A673 (cell line): ENCODE data around the gene TBL1X. TPM values are rescaled to one million over a fixed set of nuclear protein-coding genes. Genes with fewer than 3 reads are reported as not detected.

Experiments
- BruUV-seq: library from RNA; stranded (reverse); fragments of 400-500 nt; replicated peaks from 2 replicates; lab custom pipeline; 2021; lab: Mats Ljungman, UMichigan
- CTCF ChIA-PET: fragments of 300-600 bp; sonication (Branson Sonifier 250); formaldehyde crosslinking; loops from one replicate; lab custom pipeline; 2022; ENCODE audit warnings: antibody characterized with exemption; lab: Charles Lee
- POLR2A ChIA-PET: fragments of 300-600 bp; sonication (Branson Sonifier 250); formaldehyde crosslinking; loops from one replicate; lab custom pipeline; 2022; ENCODE audit warnings: antibody characterized with exemption; ENCODE audit not compliant: low non-redundant PET; lab: Charles Lee
- DNase-seq: peaks from one replicate; pipeline ENCODE4 v3.0.0-alpha.2; 2015; ENCODE audit warnings: low spot score
- H3K27ac ChIP-seq: fragments of 200-600 bp; sonication (generic); 2 replicates; pipeline ENCODE4 v1.5.1; 2016; ENCODE audit warnings: mixed run types, low read depth, mild to moderate bottlenecking, mixed read lengths, antibody characterized with exemption, low read length; ENCODE audit not compliant: poor library complexity, severe bottlenecking
- H3K27me3 ChIP-seq: fragments of 200-600 bp; sonication (generic); replicated peaks from 2 replicates; pipeline ENCODE4 v1.6.1; 2017; ENCODE audit warnings: mixed run types, low read depth, mild to moderate bottlenecking, mixed read lengths, antibody characterized with exemption, low read length; ENCODE audit not compliant: insufficient read depth, poor library complexity
- H3K36me3 ChIP-seq: fragments of 200-600 bp; sonication (generic); 2 replicates; pipeline ENCODE4 v1.6.1; 2016; ENCODE audit warnings: mixed run types, mild to moderate bottlenecking, mixed read lengths, antibody characterized with exemption, low read length; ENCODE audit not compliant: insufficient read depth, poor library complexity, severe bottlenecking
- H3K4me1 ChIP-seq: fragments of 200-600 bp; sonication (generic); 2 replicates; pipeline ENCODE4 v1.6.1; 2017; ENCODE audit warnings: mixed run types, mild to moderate bottlenecking, mixed read lengths, antibody characterized with exemption, low read length; ENCODE audit not compliant: insufficient read depth, poor library complexity, severe bottlenecking
- H3K4me3 ChIP-seq: fragments of 200-600 bp; sonication (generic); 2 replicates; pipeline ENCODE4 v1.5.1; 2016; ENCODE audit warnings: low read depth, mixed run types, mild to moderate bottlenecking, mixed read lengths, low read length; ENCODE audit not compliant: poor library complexity, severe bottlenecking
- H3K9me3 ChIP-seq: fragments of 200-600 bp; sonication (generic); 2 replicates; pipeline ENCODE4 v1.6.1; 2016; ENCODE audit warnings: mixed run types, low read depth, mild to moderate bottlenecking, mixed read lengths, antibody characterized with exemption, low read length; ENCODE audit not compliant: poor library complexity, severe bottlenecking
- EZH2 ChIP-seq: fragments of 200-600 bp; sonication (generic); IDR thresholded peaks from 2 replicates; pipeline ENCODE4 v1.6.1; 2017; ENCODE audit warnings: borderline replicate concordance, low read depth, mild to moderate bottlenecking, mixed read lengths, antibody characterized with exemption, low read length; ENCODE audit not compliant: poor library complexity, severe bottlenecking
- intact Hi-C: fragments of 100-400 bp; cut with micrococcal nuclease; formaldehyde crosslinking; loops from one replicate; pipeline ENCODE4 v1.10.0; 2022; ENCODE audit not compliant: unreplicated experiment
- total RNA-seq: library from RNA; stranded (reverse); gene quantifications from 2 replicates; pipeline ENCODE4 v1.2.3, GENCODE V29; 2021
- TF ChIP-seq, protein P1 (sequence below): fragments of 300-800, 200-600 bp; sonication (generic); conservative IDR thresholded peaks from 2 replicates; pipeline ENCODE4 v1.5.1; 2017; ENCODE audit warnings: low read depth, mild to moderate bottlenecking, antibody characterized with exemption, low read length, moderate library complexity, mixed read lengths

TBL1X gene
- total RNA-seq, 1 experiment from 2014 or later: 26.9 TPM

DNA sequence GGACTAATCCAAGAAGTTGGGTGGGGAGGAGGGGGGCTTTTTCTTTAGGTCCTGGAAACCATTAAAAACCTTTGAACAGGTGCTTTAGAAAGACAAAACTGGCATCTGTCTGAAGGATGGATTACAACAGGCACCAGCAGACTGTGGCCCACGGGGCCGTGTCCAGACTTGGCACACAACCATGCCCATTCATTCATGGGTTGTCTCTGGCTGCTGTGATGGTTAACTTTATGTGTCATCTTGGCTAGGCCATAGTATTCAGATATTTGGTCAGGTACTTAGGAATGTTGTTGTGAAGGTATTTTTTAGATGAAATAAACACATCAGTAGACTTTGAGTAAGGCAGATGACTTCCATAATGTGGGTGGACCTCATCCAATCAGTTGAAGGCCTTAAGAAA, 45.5 kb downstream of the TBL1X start:
- no peak overlapping the region for H3K27ac ChIP-seq
- no peaks in the 10 kb centered on the region for H3K4me1 ChIP-seq
- no peaks in the 10 kb centered on the region for H3K27me3 ChIP-seq
- no peak overlapping the region for H3K4me3 ChIP-seq
- H3K36me3 ChIP-seq: no peaks in the 10 kb centered on the region
- BruUV-seq: no TSS peak
- H3K9me3 ChIP-seq: no peaks in the 10 kb centered on the region
- no peak for TF ChIP-seq EZH2
- TF ChIP-seq, protein P1, sequence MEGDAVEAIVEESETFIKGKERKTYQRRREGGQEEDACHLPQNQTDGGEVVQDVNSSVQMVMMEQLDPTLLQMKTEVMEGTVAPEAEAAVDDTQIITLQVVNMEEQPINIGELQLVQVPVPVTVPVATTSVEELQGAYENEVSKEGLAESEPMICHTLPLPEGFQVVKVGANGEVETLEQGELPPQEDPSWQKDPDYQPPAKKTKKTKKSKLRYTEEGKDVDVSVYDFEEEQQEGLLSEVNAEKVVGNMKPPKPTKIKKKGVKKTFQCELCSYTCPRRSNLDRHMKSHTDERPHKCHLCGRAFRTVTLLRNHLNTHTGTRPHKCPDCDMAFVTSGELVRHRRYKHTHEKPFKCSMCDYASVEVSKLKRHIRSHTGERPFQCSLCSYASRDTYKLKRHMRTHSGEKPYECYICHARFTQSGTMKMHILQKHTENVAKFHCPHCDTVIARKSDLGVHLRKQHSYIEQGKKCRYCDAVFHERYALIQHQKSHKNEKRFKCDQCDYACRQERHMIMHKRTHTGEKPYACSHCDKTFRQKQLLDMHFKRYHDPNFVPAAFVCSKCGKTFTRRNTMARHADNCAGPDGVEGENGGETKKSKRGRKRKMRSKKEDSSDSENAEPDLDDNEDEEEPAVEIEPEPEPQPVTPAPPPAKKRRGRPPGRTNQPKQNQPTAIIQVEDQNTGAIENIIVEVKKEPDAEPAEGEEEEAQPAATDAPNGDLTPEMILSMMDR: no peak
- no peak for DNase-seq
- POLR2A ChIA-PET: no interaction called here
- CTCF ChIA-PET: no interaction called here
- intact Hi-C loops: no loop called here

DNA sequence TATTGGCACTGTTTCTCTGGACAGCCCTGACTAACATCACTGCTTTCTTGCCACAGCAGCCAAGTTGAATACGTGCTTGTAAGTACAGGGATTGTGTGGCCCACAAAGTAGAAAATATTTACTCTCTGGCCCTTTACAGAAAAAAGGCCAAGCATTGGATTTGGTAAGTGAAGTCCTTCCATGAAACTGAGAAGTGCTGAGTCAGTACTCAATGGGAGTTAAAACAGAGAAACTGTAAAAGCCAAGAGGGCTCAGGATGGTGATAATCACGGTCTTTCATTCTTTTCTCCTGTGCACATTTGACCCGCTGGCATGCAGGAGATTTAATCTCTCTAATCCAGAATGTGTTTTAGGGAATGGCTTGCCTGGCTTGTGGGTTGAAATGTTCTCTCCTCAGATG, 46.1 kb downstream of the TBL1X start:
- intact Hi-C loops: no loop called here
- ChIA-PET CTCF (no interaction called here), POLR2A (no interaction called here)
- H3K36me3 ChIP-seq: no peaks in the 10 kb centered on the region
- BruUV-seq: no TSS peak
- no peak overlapping the region for H3K4me3 ChIP-seq
- DNase-seq: no peak
- H3K4me1 ChIP-seq: no peaks in the 10 kb centered on the region
- no peaks in the 10 kb centered on the region for H3K27me3 ChIP-seq
- TF ChIP-seq, protein P1: no peak
- TF ChIP-seq EZH2: no peak
- no peak overlapping the region for H3K27ac ChIP-seq
- no peaks in the 10 kb centered on the region for H3K9me3 ChIP-seq

DNA sequence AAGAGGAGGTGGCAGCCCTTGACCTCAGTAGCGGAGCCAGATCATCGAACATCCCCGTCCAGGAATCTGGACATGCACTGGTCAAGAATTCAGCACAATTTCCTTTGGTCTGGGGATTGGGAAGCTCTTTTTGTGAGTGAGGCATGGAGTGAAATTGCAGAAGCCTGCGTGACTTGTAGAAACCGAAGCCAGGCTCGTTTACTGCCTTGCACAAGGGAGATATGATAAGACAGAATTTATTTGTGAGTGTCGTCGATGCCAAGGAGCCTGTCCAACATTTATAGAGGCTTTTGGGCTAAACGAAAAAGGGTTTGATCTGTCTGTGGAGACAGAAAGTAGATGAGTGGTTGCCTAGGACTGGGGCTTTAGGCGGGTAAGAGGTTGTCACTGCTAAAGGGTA, 50.6 kb downstream of the TBL1X start:
- intact Hi-C loops: no loop called here
- CTCF ChIA-PET: no interaction called here

More for the DNA sequence above, 50.6 kb downstream of the TBL1X start:
- DNase-seq: no peak
- no peak overlapping the region for H3K27ac ChIP-seq
- H3K4me1 ChIP-seq: no peaks in the 10 kb centered on the region
- no peaks in the 10 kb centered on the region for H3K9me3 ChIP-seq
- H3K4me3 ChIP-seq: no peak overlapping the region
- H3K36me3 ChIP-seq: no peaks in the 10 kb centered on the region
- POLR2A ChIA-PET: interaction anchor here (0.6 kb wide), 1 partner anchor 34 kb away, joined by 3 read pairs; no protein-coding TSS in a partner anchor
- no TSS peak for BruUV-seq
- TF ChIP-seq, protein P1: no peak
- TF ChIP-seq EZH2: no peak
- H3K27me3 ChIP-seq: no peaks in the 10 kb centered on the region
